Midbrain (tissue), 1 donor: ENCODE results near the gene DEFB131A.
"Not testable (repeated sequence)": the region's sequence is repeated elsewhere in the genome, so short reads cannot be mapped to it uniquely, and the experiment has no call there.

ENCODE experiments used
- DNase-seq: peaks from one replicate; lab custom pipeline; 2025; lab: John Stamatoyannopoulos, UW

The DEFB131A gene, protein sequence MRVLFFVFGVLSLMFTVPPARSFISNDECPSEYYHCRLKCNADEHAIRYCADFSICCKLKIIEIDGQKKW

DNA sequence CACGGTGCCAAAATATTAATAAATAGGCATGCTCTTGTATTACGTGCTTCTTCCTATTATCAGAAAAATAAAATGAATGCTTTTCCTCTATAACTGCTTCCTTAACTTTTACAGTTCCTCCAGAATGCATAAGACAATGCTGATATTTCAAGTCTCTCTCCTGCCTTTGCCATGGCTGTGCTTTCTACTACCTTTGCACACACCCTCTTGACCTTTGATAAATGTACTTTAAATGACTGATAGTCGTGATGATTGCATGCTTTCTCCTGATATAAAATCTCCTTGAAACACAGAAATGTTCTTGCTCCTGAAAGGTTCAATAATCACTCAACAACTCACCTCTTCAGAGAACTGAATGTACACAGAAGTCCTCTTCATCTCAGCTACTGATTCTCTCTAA lies at the start of gene DEFB131A:
DEFB131A (plus strand) TSS at position 301 of the 400 bp plus-strand sequence. CDS start 120 bp downstream, outside the sequence.
- not testable (repeated sequence) for DNase-seq

DNA sequence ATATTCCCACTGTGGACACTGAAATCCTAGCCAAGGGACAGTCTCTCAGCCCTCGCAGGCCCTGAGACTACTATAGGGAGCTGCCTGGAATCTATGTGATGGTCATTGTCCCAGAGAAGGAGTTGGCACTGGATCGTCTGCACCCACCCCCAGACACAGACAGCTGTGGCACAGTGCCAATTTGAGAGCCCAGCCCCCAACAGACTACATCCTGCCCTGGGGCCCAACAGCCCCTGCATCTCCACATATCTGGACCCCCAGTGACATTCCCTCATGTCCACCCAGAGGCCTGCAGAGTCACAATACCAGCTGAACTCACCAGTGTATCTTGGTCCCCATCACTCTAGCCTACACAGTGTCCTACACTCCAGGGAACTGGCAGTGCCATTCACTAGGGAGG lies 38.4 kb upstream of the DEFB131A start:
- DNase-seq: not testable (repeated sequence)

DNA sequence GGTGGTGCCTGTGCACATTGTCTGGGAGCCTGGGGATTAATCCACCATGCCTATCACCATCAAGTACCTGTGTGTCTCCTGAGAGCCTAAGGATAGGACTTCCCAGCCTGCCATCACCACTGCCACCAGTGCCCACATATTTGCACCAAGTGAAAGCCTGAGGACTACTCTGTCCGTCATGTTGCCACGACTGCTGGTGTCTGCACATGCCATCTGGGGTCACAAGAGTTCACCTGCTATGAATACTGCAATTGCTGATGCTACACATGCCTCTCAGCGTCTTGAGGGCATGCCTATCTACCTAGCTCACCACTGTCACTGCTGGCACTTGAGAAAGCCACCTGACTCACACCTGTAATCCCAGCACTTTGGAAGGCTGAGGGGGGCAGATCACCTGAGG lies 37.7 kb upstream of the DEFB131A start:
- DNase-seq: not testable (repeated sequence)

DNA sequence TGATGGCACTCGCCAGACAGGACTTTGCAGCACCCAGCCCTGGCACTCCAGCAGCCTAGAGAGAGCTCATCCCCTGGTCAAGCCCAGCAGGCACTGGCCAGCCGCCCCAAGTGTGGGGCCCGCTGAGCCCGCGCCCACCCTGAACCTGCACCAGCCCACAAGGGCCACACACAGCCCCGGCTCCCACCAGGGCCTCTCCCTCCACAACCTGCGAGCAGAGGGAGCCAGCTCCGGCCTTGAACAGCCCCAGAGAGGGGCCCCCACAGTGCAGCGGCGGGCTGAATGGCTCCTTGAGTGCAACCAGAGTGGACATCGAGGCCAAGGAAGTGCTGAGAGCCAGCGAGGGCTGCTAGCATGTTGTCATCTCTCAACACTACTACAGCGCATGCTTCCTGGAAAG lies 34.4 kb upstream of the DEFB131A start:
- no peak for DNase-seq

DNA sequence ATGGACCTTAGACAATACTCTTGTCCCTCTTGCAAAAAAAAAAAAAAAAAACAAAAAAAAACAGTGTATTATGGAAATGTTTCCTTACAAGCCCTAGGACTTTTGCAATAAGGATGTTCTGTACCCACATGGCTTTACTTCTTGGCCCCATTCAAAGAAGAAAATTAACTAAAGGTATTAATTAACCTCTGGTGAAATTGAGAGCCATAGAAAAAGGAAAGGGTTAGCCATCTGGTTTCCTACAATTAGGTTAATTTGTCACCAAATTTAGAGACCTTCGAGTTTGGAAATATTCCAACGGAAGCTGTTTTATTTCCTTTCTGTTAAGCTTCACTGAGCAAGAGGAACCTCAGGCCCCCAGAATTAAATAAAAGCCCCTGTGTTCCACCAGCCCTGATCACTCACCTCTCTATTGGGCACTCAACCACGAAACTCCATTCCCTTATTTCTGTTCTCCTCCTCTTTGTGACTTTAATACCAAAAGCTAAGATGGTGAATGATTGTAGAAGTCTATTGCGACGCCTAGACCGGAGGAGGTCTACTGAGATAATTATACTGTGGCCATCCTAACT lies 22.2 kb upstream of the DEFB131A start:
- DNase-seq: not testable (repeated sequence)

DNA sequence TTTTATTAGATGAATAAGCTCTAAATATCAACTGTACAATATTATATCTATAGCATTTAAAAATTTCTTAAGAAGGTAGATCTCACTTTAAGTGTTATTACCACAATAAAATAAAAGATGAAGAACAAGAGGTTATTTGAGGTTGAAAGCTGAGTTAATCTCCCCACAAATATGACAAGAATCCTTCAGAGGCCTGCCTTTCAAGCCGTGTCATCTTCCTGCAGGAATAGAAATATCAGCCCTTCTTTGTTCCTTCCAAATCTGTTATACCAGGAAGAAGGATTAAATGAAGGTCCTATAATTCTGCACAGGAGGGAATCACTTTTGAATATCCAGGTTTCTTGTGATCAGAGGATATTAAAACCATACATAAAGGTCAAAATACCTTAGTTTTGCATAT lies 18.3 kb upstream of the DEFB131A start:
- DNase-seq: not testable (repeated sequence)

DNA sequence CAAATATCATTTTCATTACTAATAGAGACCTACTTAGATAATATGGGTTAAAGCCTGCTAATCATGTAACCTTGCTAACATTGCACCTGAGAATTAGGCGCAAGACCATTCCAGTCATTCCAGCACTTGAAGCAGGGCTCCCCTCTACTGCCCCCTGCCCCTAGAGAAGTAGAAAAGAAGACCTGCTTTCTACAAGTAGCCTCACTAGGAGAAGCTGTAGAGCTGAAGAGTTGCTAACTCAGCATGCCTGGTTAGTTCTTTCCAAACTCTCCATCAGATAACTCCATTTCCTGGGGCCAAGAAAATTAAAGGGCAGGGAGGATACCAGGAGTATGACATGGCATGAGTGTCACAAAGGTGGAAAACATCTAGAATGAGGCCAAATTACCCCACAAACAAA lies 14.2 kb upstream of the DEFB131A start:
- DNase-seq: not testable (repeated sequence)

DNA sequence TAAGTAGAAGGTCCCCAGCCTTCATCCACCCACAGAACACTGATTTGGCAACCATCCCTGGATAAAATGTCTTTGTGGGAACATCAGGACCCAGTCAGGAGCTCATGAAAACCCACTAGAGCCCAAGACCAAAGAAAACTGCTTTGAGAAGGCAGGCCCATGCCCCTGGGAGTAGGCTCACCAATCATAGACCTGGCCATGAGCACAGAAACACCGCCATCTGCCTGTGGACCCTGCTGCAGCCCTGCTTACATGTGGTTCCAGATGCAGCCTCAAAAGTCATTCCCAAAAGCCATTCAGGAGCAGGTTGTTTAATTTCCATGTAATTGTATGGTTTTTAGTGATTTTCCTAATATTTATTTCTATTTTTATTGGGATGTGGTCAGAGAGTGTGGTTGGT lies 10.9 kb upstream of the DEFB131A start:
- DNase-seq: not testable (repeated sequence)

DNA sequence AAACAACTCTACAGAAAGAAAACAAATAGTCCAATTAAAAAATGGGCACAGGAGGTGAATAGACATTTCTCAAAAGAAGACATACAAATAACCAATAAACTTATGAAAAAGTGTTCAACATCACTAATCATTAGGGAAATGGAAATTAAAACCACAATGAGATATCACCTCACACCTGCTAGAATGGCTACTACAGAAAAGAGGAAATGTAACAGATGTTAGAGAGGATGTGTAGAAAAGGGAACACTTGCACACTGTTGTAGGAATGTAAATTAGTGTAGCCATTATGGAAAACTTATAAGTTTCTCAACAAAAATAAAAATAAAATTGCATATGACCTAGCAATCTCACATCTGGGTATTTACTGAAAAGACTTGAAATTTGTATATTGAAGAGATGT lies 7.5 kb upstream of the DEFB131A start:
- DNase-seq: not testable (repeated sequence)

DNA sequence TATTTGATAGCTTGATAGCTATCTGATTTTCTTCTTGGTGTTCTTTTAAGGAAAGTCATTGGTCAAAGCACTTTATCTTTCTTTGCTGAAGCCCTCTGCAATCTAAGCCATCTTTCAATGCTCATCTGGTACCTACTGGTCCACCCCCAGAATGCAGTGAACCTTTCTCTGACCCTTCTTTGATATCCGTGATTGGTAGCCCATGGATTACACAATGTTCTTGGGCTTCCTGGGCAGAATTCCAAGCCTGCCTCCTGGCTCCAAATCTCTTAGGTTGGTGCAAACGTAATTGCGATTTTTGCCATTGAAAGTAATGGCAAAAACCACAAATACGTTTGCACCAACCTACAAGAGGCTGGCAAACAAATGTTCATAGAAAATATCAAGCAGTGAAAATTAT lies 1.9 kb upstream of the DEFB131A start:
- not testable (repeated sequence) for DNase-seq

DNA sequence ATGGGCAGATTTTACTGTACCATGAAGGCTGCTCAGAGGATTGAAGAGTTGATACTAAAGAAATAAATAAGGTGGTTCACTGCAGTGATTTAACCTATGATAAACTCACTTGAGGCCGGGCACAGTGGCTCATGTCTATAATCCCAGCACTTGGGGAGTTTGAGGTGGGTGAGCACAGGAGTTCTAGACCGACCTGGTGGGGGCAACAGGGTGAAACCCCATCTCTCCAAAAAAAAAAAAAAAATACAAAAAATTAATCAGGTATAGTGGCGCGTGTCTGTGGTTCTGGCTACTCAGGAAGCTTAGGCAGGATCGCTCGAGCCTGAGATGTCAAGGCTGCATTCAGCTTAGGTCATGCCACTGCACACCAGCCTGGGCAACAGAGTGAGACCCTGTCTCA lies 467 bp downstream of the DEFB131A start:
- not testable (repeated sequence) for DNase-seq

DNA sequence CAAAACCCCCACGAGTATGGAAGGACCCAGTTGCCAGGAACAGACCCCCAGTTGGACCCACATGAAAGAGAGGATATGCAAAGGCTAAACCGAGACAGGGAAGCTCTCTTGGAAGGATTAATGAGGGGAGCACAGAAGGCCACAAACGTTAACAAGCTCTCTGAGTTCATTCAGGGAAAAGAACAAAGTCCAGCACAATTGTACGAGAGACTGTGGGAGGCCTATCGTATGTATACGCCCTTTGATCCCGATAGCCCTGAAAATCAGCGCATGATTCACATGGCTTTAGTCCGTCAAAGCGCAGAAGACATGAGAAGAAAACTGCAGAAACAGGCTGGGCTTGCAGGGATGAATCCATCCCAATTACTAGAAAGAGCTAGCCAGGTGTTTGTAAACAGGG lies 8.0 kb downstream of the DEFB131A start:
- not testable (repeated sequence) for DNase-seq

DNA sequence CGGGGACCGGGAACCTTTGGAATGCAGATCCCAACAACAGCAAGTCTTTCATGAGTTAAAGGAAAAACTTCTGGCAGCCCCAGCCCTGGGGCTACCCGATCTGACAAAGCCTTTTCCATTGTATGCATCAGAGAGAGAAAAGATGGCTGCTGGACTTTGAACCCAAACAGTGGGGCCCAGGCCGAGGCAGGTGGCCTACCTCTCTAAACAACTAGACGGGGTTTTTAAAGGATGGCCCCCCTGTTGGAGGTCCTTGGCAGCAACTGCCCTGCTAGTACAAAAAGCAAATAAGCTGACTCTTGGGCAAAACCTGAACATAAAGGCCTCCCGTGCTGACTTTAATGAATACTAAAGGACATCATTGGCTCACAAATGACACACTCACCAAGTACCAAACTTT lies 10.1 kb downstream of the DEFB131A start:
- not testable (repeated sequence) for DNase-seq

DNA sequence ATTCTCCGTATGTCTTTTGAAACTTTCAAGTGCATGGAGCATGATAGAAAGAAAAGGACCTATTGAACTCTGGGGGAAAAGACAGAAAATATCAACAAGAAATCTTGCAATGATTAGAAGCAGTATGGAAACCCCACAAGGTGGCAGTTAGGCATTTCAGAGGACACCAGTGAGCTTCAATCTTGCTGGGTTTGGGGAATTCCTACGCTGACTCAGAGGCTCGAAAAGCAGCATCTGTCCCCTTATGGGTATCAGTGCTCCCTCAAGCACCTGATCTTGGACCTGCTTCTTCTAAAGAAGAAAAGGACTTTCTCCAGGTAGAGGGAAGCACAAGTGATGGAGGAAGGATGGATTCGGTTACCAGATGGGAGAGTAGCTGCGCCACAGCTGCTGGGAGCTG lies 10.8 kb downstream of the DEFB131A start:
- DNase-seq: not testable (repeated sequence)

DNA sequence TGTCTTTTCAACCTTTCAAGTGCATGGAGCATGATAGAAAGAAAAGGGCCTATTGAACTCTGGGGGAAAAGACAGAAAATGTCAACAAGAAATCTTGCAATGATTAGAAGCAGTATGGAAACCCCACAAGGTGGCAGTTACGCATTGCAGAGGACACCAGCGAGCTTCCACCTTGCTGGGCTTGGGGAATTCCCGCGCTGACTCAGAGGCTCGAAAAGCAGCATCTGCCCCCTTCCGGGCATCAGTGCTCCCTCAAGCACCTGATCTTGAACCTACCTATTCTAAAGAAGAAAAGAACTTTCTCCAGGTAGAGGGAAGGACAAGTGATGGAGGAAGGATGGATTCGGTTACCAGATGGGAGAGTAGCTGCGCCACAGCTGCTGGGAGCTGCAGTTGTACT lies 35.3 kb downstream of the DEFB131A start:
- DNase-seq: not testable (repeated sequence)

DNA sequence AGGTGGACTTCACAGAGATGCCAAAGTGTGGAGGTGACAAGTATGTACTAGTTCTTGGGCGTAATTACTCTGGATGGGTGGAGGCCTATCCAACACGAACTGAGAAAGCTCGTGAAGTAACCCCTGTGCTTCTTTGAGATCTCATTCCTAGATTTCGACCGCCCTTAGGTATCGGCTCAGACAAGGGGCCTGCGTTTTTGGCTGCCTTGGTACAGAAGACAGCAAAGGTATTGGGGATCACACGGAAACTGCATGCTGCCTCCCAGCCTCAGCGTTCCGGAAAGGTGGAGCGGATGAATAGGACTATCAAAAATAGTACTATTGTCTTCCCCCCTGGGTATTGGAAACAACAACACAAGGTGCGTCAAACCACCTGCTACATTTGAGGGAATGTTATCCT lies 35.9 kb downstream of the DEFB131A start:
- not testable (repeated sequence) for DNase-seq

DNA sequence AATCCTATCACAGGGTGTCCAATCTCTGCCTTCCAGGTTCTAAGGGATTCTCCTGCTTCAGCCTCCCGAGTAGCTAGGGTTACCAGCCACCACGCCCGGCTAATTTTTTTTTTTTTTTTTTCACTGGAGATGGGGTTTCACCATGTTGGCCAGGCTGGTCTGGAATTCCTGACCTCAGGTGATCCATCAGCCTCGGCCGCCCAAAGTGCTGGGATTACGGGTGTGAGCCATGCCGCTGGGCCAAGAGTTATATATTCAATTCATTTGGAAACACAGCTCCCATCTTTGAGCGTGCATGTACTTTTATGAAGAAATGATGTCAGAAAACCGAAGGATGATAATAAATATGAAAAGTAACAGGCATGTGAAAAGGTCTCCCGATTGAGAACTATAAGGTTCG lies 38.7 kb downstream of the DEFB131A start:
- DNase-seq: not testable (repeated sequence)

DNA sequence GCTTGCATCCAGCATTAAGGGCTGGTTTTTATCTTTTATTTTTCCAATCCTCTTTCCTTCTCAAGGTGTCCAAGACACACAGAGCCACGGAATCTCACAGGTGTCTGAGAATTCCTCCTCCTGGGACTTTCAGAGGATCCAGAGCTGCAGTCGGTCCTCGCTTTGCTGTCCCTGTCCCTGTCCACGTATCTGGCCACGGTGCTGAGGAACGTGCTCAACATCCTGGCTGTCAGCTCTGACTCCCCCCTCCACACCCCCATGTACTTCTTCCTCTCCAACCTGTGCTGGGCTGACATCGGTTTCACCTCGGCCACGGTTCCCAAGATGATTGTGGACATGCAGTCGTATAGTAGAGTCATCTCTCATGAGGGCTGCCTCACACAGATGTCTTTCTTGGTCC lies 39.5 kb downstream of the DEFB131A start:
- not testable (repeated sequence) for DNase-seq

DNA sequence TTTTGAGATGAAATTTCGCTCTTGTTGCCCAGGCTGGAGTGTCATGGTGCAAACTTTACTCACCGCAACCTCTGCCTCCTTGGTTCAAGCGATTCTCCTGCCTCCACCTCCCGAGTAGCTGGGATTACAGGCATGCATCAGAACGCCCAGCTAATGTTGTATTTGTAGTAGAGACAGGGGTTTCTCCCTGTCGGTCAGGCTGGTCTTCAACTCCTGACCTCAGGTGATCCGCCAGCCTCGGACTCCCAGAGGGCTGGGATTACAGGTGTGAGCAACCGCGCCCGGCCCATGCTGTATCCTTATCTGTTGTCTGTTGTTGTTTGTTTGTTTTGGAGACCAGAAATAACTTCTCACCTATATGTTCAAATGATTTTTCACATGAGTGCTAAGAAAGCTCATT lies 42.7 kb downstream of the DEFB131A start:
- not testable (repeated sequence) for DNase-seq

DNA sequence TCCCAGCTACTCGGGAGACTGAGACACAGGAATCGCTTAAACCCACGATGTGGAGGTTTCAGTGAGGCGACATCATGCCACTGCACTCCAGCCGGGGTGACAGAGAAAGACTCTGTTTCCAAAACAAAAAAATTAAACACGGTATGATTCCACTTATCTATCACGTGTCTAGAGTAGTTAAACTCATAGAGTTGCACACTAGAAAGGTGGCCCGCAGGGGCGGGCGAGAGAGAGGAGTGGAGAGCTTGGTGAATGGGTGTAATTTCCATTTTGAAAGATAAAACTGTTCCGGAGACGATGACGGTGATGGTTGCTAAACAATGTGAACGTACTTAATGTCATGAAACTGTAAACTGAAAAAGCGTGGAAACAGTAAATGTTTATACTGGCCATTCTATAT lies 44.6 kb downstream of the DEFB131A start:
- not testable (repeated sequence) for DNase-seq

DNA sequence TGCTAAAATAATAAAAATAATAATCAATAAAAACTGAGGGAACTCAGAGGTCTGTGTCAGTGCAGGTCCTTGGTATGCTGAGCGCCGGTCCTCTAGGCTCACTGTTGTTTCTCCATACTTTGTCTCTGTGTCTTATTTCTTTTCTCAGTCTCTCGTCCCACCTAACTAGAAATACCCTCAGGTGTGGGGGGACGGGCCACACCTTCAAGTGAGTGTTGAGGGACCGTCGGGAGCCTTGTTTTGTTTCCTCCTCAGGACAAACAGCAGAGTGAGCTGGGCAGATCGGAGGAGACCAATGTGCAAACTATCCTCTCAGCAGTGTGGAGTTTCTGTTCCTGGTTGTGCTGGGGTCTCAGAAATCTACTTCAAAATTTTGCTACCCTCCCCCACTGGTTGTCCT lies 46.3 kb downstream of the DEFB131A start:
- DNase-seq: not testable (repeated sequence)

DNA sequence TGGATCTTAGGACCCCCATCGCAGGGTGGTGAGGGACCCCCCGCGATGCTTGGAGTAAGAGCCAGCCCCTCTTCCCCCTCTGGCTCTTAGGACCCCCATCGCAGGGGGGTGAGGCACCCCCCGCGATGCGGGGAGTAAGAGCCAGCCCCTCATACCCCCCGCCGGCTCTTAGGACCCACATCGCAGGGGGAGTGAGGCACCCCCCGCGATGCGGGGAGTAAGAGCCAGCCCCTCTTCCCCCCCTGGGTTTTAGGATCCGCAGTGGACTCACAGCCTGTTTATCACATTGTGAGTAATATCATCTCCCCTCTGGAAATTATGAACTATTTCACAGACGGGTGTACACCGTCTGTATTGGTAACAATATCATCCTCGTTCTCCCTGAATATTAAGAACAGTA lies 46.8 kb downstream of the DEFB131A start:
- DNase-seq: not testable (repeated sequence)

DNA sequence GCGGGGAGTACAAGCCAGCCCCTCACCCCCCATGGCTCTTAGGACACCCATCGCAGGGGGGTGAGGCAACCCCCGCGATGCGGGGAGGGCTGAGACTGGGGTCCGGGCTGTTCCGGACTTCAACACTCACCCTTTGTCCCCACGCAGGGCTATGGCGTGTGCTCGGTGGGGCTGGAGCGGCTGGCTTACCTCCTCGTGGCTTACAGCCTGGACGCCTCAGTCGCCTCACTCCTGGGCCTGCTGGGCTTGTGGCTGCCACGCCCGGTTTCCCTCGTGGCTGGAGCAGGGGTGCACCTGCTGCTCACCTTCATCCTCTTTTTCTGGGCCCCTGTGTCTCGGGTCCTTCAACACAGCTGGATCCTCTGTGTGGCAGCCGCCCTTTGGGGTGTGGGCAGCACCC lies 49.4 kb downstream of the DEFB131A start:
- not testable (repeated sequence) for DNase-seq
